Ovary (tissue), 3 donors: ENCODE data around the gene PPM1B.

Experiments
- POLR2A ChIP-seq: fragments of 450-650 bp; IDR thresholded peaks from one replicate; pipeline ENCODE4 v1.6.1; 2017; ENCODE audit warnings: antibody characterized with exemption, mild to moderate bottlenecking, moderate library complexity
- TF ChIP-seq, protein P1 (sequence below), 3 donors: fragments of 450-650 bp in 2 of 3; fragments of 200-600 bp in 1 of 3; IDR thresholded peaks; one replicate each; pipeline versions ENCODE4 v1.5.1 to v1.8.0; 2016 to 2022; ENCODE audit warnings: antibody characterized with exemption in 3 of 3, mild to moderate bottlenecking in 1 of 3
- donor health status: DM: no; HTN: no; CAD: no.

DNA sequence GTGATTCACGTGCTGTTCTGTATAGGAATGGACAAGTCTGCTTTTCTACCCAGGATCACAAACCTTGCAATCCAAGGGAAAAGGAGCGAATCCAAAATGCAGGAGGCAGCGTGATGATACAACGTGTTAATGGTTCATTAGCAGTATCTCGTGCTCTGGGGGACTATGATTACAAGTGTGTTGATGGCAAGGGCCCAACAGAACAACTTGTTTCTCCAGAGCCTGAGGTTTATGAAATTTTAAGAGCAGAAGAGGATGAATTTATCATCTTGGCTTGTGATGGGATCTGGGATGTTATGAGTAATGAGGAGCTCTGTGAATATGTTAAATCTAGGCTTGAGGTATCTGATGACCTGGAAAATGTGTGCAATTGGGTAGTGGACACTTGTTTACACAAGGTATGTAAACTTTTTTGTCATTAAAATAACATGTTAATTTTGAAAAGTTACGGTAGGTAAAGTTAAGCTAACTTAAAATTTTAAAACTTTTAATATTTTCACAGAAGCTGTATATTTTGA lies 33.0 kb downstream of the PPM1B start:
- TF ChIP-seq, protein P1, sequence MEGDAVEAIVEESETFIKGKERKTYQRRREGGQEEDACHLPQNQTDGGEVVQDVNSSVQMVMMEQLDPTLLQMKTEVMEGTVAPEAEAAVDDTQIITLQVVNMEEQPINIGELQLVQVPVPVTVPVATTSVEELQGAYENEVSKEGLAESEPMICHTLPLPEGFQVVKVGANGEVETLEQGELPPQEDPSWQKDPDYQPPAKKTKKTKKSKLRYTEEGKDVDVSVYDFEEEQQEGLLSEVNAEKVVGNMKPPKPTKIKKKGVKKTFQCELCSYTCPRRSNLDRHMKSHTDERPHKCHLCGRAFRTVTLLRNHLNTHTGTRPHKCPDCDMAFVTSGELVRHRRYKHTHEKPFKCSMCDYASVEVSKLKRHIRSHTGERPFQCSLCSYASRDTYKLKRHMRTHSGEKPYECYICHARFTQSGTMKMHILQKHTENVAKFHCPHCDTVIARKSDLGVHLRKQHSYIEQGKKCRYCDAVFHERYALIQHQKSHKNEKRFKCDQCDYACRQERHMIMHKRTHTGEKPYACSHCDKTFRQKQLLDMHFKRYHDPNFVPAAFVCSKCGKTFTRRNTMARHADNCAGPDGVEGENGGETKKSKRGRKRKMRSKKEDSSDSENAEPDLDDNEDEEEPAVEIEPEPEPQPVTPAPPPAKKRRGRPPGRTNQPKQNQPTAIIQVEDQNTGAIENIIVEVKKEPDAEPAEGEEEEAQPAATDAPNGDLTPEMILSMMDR (IDR thresholded peaks at IDR 0.05): no peak
- TF ChIP-seq POLR2A: no peak
